Thymus (tissue), 11 donors: ENCODE results near the gene TDRD7. TPM values are rescaled to one million over a fixed set of nuclear protein-coding genes. Genes with fewer than 3 reads are reported as not detected.

Source experiments
- DNase-seq, 9 donors: peaks; one replicate each; pipeline ENCODE4 v3.0.0-alpha.2; 2013; ENCODE audit warnings: low spot score in 9 of 9, low read depth in 6 of 9, missing footprints in 1 of 9
- H3K27ac ChIP-seq, 2 donors: one replicate each; pipeline ENCODE4 v1.5.1; 2013; ENCODE audit warnings: control low read depth in 1 of 2, low read depth in 1 of 2, low read length in 1 of 2, mild to moderate bottlenecking in 1 of 2, moderate library complexity in 1 of 2
- H3K27me3 ChIP-seq, 2 donors: one replicate each; pipeline ENCODE4 v1.5.1; 2013; ENCODE audit warnings: low read length in 1 of 2; ENCODE audit not compliant: control insufficient read depth in 2 of 2, insufficient read depth in 1 of 2
- H3K36me3 ChIP-seq, 2 donors: one replicate each; pipeline ENCODE4 v1.5.1; 2013; ENCODE audit warnings: low read length in 1 of 2, mild to moderate bottlenecking in 1 of 2, moderate library complexity in 1 of 2; ENCODE audit not compliant: control insufficient read depth in 2 of 2, insufficient read depth in 2 of 2
- H3K4me1 ChIP-seq, 2 donors: one replicate each; pipeline ENCODE4 v1.5.1; 2013; ENCODE audit warnings: low read length in 2 of 2; ENCODE audit not compliant: control insufficient read depth in 2 of 2, insufficient read depth in 2 of 2
- H3K4me3 ChIP-seq, 2 donors: one replicate each; pipeline ENCODE4 v1.5.1; 2013; ENCODE audit warnings: low read length in 2 of 2, control low read depth in 1 of 2, mild to moderate bottlenecking in 1 of 2
- H3K9me3 ChIP-seq, 2 donors: one replicate each; pipeline ENCODE4 v1.5.1; 2013; ENCODE audit warnings: low read length in 1 of 2, mild to moderate bottlenecking in 1 of 2; ENCODE audit not compliant: control insufficient read depth in 2 of 2, insufficient read depth in 1 of 2
- WGBS: extraction: QIAGEN DNeasy Blood & Tissue Kit; methylation state at CpG from one replicate; pipeline ENCODE4 v1.1.7; 2013; 5-methylcytosine and 5-hydroxymethylcytosine counted together
- polyA plus RNA-seq: library from polyadenylated mRNA; stranded (reverse); fragments of 200-250 nt; gene quantifications from one replicate; pipeline ENCODE4 v1.2.3, GENCODE V29; 2013
- total RNA-seq: library from RNA; stranded (reverse); fragments of 120-200 nt; gene quantifications from one replicate; pipeline ENCODE4 v1.2.4, GENCODE V29; 2013
- donor health status: healthy.

TDRD7 gene
- total and polyA plus RNA-seq, 2 donors = 12.3 to 14.2 TPM

GRCh38 chr9:97415146-97415545 is 3.2 kb downstream of the TDRD7 start:
- Histone ChIP-seq H3K9me3 (no peaks in the 10 kb centered on the region), H3K36me3 (no peaks in the 10 kb centered on the region), H3K27ac (no peak overlapping the region), H3K27me3 (peaks cover 0 to 15% of the 10 kb centered on the region in 2 donors), H3K4me1 (peaks cover 8 to 10% of the 10 kb centered on the region in 2 donors), H3K4me3 (no peak overlapping the region)
- no peak for DNase-seq
- WGBS = 97% methylated on average over 2 of the region's 2 CpGs

GRCh38 chr9:97418880-97419279 is 7.0 kb downstream of the TDRD7 start:
- Histone ChIP-seq H3K27ac (no peak overlapping the region), H3K4me1 (no peaks in the 10 kb centered on the region), H3K4me3 (no peak overlapping the region), H3K9me3 (no peaks in the 10 kb centered on the region), H3K36me3 (no peaks in the 10 kb centered on the region), H3K27me3 (no peaks in the 10 kb centered on the region)
- DNase-seq = no peak
- 96% methylated on average over 3 of the region's 3 CpGs for WGBS

- H3K27me3 ChIP-seq = no peaks in the 10 kb centered on the region
- H3K27ac ChIP-seq = no peak overlapping the region
- 95% methylated on average over 2 of the region's 2 CpGs for whole genome bisulfite sequencing
- H3K4me3 ChIP-seq = no peak overlapping the region
- no peaks in the 10 kb centered on the region for H3K4me1 ChIP-seq
- DNase-seq = no peak
- no peaks in the 10 kb centered on the region for H3K36me3 ChIP-seq
- no peaks in the 10 kb centered on the region for H3K9me3 ChIP-seq
Measured at GRCh38 chr9:97419309-97419867, 7.5 kb downstream of the TDRD7 start.

GRCh38 chr9:97425336-97425972 is 13.6 kb downstream of the TDRD7 start:
- no peak overlapping the region for H3K4me3 ChIP-seq
- H3K9me3 ChIP-seq = no peaks in the 10 kb centered on the region
- no peaks in the 10 kb centered on the region for H3K4me1 ChIP-seq
- no peaks in the 10 kb centered on the region for H3K27me3 ChIP-seq
- no peak for DNase-seq
- H3K36me3 ChIP-seq = no peaks in the 10 kb centered on the region
- H3K27ac ChIP-seq = no peak overlapping the region
- 98% methylated on average over 4 of the region's 4 CpGs for WGBS

- no peak for DNase-seq
- H3K4me3 ChIP-seq = no peak overlapping the region
- H3K9me3 ChIP-seq = no peaks in the 10 kb centered on the region
- no peaks in the 10 kb centered on the region for H3K36me3 ChIP-seq
- no peak overlapping the region for H3K27ac ChIP-seq
- no peaks in the 10 kb centered on the region for H3K27me3 ChIP-seq
- no peaks in the 10 kb centered on the region for H3K4me1 ChIP-seq
- 99% methylated on average over 3 of the region's 3 CpGs for WGBS
Measured at GRCh38 chr9:97425973-97426336, 14.1 kb downstream of the TDRD7 start.

GRCh38 chr9:97427885-97428284 is 16.0 kb downstream of the TDRD7 start:
- no peak for DNase-seq
- 97% methylated on average over 4 of the region's 4 CpGs for WGBS
- Histone ChIP-seq H3K27ac (no peak overlapping the region), H3K36me3 (peaks cover 0 to 4% of the 10 kb centered on the region in 2 donors), H3K9me3 (no peaks in the 10 kb centered on the region), H3K4me3 (no peak overlapping the region), H3K4me1 (no peaks in the 10 kb centered on the region), H3K27me3 (no peaks in the 10 kb centered on the region)

DNA sequence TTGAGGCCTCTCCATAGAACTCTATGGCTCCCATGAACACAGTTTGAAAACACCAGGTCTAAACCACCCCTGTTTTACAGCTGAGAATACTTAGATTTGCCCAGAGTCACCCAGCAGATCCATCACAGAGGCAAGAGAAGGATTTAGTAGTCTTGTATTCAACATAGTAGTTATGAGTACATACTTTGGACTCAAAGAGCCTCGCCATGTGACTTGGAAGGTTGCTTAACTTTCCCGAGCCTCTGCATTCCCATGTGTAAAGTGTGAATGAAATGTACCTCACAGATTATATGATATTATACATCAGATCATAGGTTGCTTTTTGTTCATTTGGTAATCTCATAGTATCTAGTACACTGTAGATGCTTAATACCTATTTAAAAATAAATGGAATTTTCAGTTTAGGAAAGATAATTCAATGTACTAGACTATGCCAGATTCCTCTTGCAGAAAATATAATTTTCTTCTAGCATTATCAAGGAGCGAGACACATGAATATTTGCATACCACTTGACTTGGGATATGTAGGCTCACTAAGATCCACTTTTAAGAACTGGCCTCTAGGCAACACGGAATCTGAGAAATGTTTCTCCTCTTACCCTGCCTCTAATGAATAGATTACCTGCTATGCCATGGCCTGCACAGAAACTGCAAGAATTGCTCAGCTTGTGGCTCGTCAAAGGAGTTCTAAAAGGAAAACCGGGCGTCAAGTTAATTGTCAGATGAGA is 18.6 kb downstream of the TDRD7 start:
- Histone ChIP-seq H3K9me3 (no peaks in the 10 kb centered on the region), H3K4me1 (no peaks in the 10 kb centered on the region), H3K4me3 (no peak overlapping the region), H3K27me3 (no peaks in the 10 kb centered on the region), H3K36me3 (peaks cover 0 to 4% of the 10 kb centered on the region in 2 donors), H3K27ac (no peak overlapping the region)
- DNase-seq = no peak
- 98% methylated on average over 7 of the region's 7 CpGs for WGBS

DNA sequence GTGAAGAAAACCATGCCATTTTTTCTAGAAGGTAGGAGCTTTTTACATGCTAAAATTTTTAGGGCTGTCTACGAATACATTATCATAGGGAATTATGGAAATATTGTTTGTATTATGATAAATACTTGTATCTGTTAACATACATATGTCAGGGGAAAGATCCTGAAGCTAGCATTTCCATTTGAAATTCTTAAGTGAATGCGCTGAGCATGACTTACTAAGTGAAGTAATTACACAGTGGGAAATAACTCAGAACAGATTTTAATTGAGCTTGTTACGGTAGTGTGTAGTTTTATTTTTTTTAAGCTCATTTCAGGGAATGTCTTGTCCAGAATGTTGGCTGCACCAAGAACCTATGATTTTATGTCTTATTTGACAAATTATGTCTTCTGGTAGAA is 19.1 kb downstream of the TDRD7 start:
- Histone ChIP-seq H3K27ac (no peak overlapping the region), H3K27me3 (no peaks in the 10 kb centered on the region), H3K4me3 (no peak overlapping the region), H3K4me1 (no peaks in the 10 kb centered on the region), H3K9me3 (no peaks in the 10 kb centered on the region), H3K36me3 (peaks cover 0 to 4% of the 10 kb centered on the region in 2 donors)
- DNase-seq = no peak
- WGBS = 98% methylated on average over 3 of the region's 3 CpGs

GRCh38 chr9:97431549-97432143 is 19.8 kb downstream of the TDRD7 start:
- Histone ChIP-seq H3K4me1 (no peaks in the 10 kb centered on the region), H3K36me3 (peaks cover 0 to 4% of the 10 kb centered on the region in 2 donors), H3K4me3 (no peak overlapping the region), H3K9me3 (no peaks in the 10 kb centered on the region), H3K27ac (no peak overlapping the region), H3K27me3 (no peaks in the 10 kb centered on the region)
- no peak for DNase-seq
- 92% methylated on average over 5 of the region's 5 CpGs for WGBS
